ENCODE measurements around the gene ASMT.
A peak's percentile ranks its signal among the peaks of the same experiment; 100 is the strongest.
"Not testable (repeated sequence)": the region's sequence is repeated elsewhere in the genome, so short reads cannot be mapped to it uniquely, and the experiment has no call there.

ASMT gene

DNA sequence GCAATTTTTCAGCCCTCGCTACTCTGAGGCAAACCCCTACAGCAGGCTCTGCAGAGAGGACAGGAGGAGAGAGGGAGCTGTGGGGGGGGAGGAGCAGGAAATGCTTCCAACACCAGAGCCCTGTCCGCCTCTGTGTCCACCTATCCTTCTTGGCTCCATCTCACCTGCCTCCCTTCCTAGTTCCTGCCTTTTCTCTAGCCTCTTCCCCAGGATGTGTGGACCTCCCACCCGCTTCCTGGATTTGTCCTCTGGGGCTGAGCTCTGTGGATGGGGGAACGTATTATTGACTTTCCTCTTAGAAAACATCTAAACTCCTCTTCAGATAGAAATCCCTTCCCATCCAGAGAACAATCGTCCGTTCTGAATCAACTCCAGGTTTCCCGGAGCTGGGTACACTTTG lies 14.4 kb downstream of the ASMT start:
- no peaks in the 10 kb centered on the region for H3K9me3 Mint-ChIP-seq
- H3K27ac Mint-ChIP-seq (ENCODE audit: low read depth): no peak overlapping the region
- no peaks in the 10 kb centered on the region for H3K27me3 Mint-ChIP-seq

DNA sequence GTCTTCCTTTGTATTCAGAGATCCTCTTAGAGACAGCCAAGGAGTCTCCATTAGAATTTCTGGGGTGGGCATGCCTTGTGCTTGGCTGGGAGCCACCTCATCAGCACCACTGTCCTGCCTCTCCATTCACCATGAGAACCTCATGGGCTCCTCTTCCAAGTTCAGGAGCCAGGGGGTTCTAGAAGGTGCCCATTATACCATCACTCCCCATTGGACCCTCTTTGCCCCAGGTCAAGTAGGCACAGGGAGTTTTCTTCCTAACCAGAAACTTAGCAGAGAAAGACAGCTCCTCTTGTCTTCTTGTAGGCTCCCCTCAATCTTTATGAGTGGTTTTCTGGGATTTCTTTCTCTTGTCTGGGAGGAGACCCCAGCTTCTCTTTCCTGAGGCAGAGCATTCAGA lies 31.1 kb downstream of the ASMT start:
- H3K4me3 Mint-ChIP-seq: no peak overlapping the region
- no peak overlapping the region for H3K27ac Mint-ChIP-seq (ENCODE audit: low read depth)
- H3K27me3 Mint-ChIP-seq: peaks cover 53% of the 10 kb centered on the region
- H3K4me1 Mint-ChIP-seq: peaks cover 5% of the 10 kb centered on the region
- peaks cover 5% of the 10 kb centered on the region for H3K36me3 Mint-ChIP-seq (ENCODE audit: insufficient read depth)
- ATAC-seq (replicated peaks; ENCODE audit: extremely low read depth, poor library complexity, severe bottlenecking): no peak
- DNase-seq (ENCODE audit: low spot score in 2 of 2): no peak
- peaks cover 4% of the 10 kb centered on the region for H3K9me3 Mint-ChIP-seq

More for the DNA sequence above, 14.4 kb downstream of the ASMT start:
- Mint-ChIP-seq H3K36me3 (ENCODE audit: insufficient read depth) (no peaks in the 10 kb centered on the region), H3K4me1 (no peaks in the 10 kb centered on the region), H3K4me3 (no peak overlapping the region)
- no peak for ATAC-seq (replicated peaks; ENCODE audit: extremely low read depth, poor library complexity, severe bottlenecking)
- no peak for DNase-seq (ENCODE audit: low spot score in 2 of 2)

DNA sequence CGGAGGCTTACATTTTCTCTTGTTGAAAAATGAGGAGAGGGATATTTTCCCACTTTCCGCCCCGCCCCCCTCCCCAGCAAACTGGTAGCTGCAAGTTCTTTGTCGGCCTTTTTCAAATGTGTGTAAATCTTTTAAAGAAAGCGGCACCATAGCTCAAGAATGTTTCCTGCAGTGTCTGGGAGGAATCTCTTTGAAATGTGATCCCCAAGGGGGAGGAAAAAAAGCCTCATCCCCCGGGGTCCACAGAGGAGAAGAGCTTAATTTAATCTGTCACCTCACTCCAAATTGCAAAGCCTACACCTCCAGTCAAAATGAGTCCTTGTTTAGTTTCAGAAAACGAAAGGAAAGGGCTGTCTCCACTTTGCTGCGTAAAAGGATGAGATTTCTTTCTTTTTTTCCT lies 34.8 kb downstream of the ASMT start:
- Mint-ChIP-seq H3K27ac (ENCODE audit: low read depth) (no peak overlapping the region), H3K9me3 (peaks cover 4% of the 10 kb centered on the region), H3K27me3 (peaks cover 31% of the 10 kb centered on the region), H3K4me1 (peaks cover 10% of the 10 kb centered on the region), H3K4me3 (no peak overlapping the region), H3K36me3 (ENCODE audit: insufficient read depth) (peaks cover 2% of the 10 kb centered on the region)
- DNase-seq (ENCODE audit: low spot score in 2 of 2): no peak
- no peak for ATAC-seq (replicated peaks; ENCODE audit: extremely low read depth, poor library complexity, severe bottlenecking)

DNA sequence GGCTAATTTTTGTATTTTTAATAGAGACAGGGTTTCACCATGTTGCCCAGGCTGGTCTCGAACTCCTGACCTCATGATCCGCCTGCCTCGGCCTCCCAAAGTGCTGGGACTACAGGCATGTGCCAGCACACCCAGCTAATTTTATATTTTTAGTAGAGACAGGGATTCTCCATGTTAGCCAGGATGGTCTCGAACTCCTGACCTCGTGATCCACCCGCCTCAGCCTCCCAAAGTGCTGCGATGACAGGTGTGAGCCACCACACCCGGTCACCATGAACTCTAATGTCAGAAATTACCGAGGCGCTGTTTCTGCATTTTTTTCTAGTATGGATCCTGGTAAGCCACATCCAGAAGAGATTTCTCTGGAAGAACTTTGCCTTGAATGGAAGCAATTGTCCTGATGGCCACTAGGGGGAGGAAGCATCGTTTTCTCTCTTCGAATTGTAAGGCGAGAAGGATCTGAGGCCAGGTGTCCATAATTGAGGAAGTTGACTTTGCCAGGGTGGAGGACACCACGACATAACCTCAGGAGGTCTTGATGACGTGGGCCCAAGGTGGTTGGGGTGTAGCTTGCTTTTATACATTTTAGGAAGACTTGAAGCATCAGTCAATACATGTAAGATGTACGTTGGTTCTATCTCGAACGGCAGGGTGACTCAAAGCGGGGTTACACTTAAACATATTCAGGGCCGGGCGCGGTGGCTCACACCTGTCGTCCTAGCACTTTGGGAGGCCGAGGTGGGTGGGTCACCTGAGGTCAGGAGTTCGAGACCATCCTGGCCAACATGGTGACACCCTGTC lies 37.4 kb downstream of the ASMT start:
- H3K4me3 Mint-ChIP-seq: peak overlapping the region; percentile 9
- H3K36me3 Mint-ChIP-seq (ENCODE audit: insufficient read depth); ATAC-seq (replicated peaks; ENCODE audit: extremely low read depth, poor library complexity, severe bottlenecking); H3K27ac Mint-ChIP-seq (ENCODE audit: low read depth); H3K9me3 Mint-ChIP-seq: not testable (repeated sequence)
- DNase-seq (ENCODE audit: low spot score in 2 of 2): peak; percentile 15 to 31
- peaks cover 15% of the 10 kb centered on the region for H3K27me3 Mint-ChIP-seq
- peaks cover 18% of the 10 kb centered on the region for H3K4me1 Mint-ChIP-seq

DNA sequence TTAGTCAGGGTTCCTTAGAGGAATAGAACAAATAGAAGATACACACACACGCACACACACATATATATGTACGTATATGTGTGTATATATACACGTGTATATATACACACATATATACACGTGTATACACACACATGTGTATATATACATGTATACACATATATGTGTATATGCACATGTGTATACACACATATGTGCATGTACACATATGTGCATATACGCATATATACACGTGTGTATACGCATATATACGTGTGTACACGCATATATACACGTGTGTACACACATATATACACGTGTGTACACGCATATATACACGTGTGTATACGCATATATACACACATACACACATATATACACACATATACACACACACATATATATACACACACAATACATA lies 41.5 kb downstream of the ASMT start:
- DNase-seq (ENCODE audit: low spot score in 2 of 2): no peak
- no peaks in the 10 kb centered on the region for H3K27me3 Mint-ChIP-seq
- no peaks in the 10 kb centered on the region for H3K9me3 Mint-ChIP-seq
- peaks cover 43% of the 10 kb centered on the region for H3K4me1 Mint-ChIP-seq
- H3K27ac Mint-ChIP-seq (ENCODE audit: low read depth): peak overlapping the region; percentile 97
- no peak for ATAC-seq (replicated peaks; ENCODE audit: extremely low read depth, poor library complexity, severe bottlenecking)
- peaks cover 25% of the 10 kb centered on the region for H3K36me3 Mint-ChIP-seq (ENCODE audit: insufficient read depth)
- H3K4me3 Mint-ChIP-seq: peak overlapping the region; percentile 77

DNA sequence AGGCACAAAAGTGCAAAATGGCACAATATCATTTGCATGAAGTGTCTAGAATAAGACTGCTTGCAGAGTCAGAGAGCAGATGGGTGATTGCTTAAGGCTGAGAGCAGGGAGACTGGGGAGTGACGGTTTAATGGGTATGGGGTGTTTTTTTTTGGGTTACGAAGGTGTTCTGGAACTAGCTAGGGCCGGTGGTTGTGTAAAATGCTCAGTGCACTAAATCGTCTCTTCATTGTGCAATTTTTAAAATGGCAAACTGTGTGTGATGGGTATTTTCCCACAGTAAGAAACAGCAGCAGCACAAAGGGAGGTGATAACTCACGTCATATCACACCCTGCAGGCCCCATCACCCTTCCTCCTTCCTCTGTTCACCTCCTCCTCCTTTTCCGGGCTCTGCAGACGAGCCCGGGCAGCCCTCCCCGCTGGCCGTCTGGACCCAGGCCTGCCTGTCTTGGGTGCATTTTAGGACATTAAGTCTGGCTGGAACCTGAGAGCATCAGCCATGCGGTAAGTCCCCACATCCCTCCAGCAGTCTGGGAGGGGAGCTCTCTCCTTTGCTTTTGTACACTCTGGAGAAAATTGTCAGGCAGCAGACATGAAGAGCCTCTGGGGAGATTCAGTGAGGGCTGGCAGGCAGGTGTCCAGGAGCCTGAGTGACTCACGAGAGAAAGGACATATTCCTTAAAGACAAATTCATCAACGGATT lies 42.7 kb downstream of the ASMT start:
- DNase-seq (ENCODE audit: low spot score in 2 of 2): peak; percentile 42 to 80
- Mint-ChIP-seq H3K4me3 (peak overlapping the region; percentile 77), H3K9me3 (no peaks in the 10 kb centered on the region), H3K27ac (ENCODE audit: low read depth) (peak overlapping the region; percentile 97), H3K27me3 (no peaks in the 10 kb centered on the region), H3K4me1 (peaks cover 42% of the 10 kb centered on the region), H3K36me3 (ENCODE audit: insufficient read depth) (peaks cover 33% of the 10 kb centered on the region)
- ATAC-seq (replicated peaks; ENCODE audit: extremely low read depth, poor library complexity, severe bottlenecking): peak; percentile 61

DNA sequence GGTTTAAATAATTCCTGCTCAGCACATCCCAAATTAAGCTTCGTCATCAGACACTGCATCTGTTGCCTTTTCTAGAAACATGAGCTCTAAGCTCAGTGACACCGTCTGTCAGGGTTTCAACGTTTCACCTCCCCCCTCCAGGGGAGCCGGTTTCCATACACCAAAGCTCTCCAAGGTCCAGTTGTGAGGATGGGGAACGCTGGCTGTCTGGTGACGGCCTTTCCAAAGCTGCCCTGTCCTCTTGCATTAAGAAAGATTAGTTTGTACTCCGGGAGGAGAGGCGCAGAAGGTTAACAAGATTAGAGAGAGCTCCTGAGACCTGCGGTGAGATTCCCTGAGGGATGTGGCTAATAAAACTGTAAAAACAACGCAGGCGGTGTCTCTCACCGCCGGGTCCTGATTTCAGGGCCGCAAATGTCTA lies 43.2 kb downstream of the ASMT start:
- DNase-seq (ENCODE audit: low spot score in 2 of 2) (peak in 1 of 2 donors; percentile 48), ATAC-seq (replicated peaks; ENCODE audit: extremely low read depth, poor library complexity, severe bottlenecking) (peak; percentile 4)
- Mint-ChIP-seq H3K4me3 (peak overlapping the region; percentile 77), H3K4me1 (peaks cover 44% of the 10 kb centered on the region), H3K27me3 (no peaks in the 10 kb centered on the region), H3K36me3 (ENCODE audit: insufficient read depth) (peaks cover 33% of the 10 kb centered on the region), H3K9me3 (no peaks in the 10 kb centered on the region), H3K27ac (ENCODE audit: low read depth) (peak overlapping the region; percentile 97)

DNA sequence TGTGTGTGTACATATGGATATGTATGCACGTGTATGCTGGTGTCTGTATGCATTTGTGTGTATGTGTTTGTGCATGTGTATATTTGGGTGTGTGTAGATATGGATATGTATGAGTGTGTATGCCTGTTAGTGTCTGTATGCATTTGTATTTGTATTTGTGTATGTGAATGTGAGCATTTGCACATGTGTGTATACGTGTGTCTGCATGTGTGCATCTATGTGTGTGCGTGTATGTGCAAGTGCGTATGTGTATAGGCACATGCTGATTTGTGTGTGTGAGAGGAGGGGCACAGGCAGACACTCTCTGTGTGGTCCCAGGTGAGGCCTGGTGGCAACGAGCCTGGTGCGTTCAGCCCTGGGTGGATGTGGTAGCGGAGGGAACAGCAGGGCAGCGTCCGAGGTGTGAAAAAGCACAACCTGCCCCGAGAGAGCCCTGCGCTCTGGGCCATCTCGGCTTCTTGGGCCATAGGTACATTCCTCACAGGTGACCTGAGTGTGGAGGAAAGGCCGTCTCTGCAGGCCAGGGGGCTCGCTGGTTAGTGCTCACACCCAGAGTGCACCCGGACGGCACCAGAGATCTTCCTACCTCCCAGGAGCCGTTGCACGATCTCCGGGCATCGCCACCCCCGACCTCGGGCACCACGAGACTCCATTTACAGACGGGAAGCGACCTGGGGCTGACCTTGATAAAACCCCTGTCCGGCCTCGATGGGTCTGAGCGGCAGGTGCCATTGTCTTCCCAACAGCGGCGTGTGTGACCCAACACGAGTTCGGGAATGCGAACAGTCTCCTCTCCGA lies 45.0 kb downstream of the ASMT start:
- DNase-seq (ENCODE audit: low spot score in 2 of 2) (no peak), ATAC-seq (replicated peaks; ENCODE audit: extremely low read depth, poor library complexity, severe bottlenecking) (no peak)
- Mint-ChIP-seq H3K4me3 (peak overlapping the region; percentile 77), H3K36me3 (ENCODE audit: insufficient read depth) (peaks cover 36% of the 10 kb centered on the region), H3K27me3 (no peaks in the 10 kb centered on the region), H3K27ac (ENCODE audit: low read depth) (peak overlapping the region; percentile 97), H3K4me1 (peaks cover 49% of the 10 kb centered on the region), H3K9me3 (no peaks in the 10 kb centered on the region)

DNA sequence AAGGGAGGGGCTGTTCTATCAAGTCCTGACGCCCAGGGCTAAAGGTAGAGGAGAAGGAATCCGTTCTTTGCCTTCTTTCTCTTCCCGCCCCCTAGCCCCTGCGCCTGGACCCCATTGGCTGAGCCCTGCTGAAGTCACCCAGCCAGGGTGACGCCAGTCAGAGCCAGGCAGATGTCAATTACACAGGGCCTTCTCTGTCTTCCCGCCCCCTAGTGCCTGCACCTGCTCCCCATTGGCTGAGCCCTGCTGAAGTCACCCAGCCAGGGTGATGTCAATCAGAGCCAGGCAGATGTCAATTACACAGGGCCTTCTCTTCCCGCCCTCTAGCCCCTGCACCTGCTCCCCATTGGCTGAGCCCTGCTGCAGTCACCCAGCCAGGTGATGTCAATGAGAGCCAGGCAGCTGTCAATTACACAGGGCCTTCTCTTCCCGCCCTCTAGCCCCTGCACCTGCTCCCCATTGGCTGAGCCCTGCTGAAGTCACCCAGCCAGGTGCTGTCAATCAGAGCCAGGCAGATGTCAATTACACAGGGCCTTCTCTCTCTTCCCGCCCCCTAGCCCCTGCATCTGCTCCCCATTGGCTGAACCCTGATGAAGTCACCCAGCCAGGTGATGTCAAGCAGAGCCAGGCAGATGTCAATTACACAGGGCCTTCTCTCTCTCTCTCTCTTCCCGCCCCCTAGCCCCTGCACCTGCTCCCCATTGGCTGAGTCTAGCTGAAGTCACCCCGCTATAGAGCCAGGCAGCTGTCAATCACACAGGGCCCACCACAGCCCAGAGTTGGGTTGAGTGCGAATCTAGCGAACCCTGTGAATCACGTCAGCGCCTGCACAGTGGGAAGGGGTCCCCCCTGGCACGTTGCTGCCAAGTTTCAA lies 46.4 kb downstream of the ASMT start:
- Mint-ChIP-seq H3K9me3 (no peaks in the 10 kb centered on the region), H3K36me3 (ENCODE audit: insufficient read depth) (peaks cover 38% of the 10 kb centered on the region), H3K27me3 (no peaks in the 10 kb centered on the region), H3K27ac (ENCODE audit: low read depth) (peak overlapping the region; percentile 87), H3K4me1 (peaks cover 52% of the 10 kb centered on the region), H3K4me3 (peak overlapping the region; percentile 68)
- ATAC-seq (replicated peaks; ENCODE audit: extremely low read depth, poor library complexity, severe bottlenecking): peak; percentile 70
- peak; percentile 84 to 95 for DNase-seq (ENCODE audit: low spot score in 2 of 2)

DNA sequence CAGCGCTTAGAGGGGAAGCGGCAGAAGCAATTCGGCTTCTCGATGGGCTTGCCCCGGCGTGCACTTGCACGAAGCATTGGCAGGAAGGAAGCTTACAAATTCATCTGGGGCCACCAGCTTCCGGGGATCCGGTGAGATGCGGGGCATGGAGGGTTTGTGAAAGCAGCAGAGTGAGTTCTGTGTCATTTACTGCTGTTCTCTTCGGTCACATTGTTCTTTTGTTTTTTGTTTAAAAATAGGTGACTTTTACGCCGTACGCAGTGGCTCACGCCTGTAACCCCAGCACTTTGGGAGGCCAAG lies 47.0 kb downstream of the ASMT start:
- peak overlapping the region; percentile 87 for H3K27ac Mint-ChIP-seq (ENCODE audit: low read depth)
- peaks cover 58% of the 10 kb centered on the region for H3K4me1 Mint-ChIP-seq
- no peak for DNase-seq (ENCODE audit: low spot score in 2 of 2)
- no peak for ATAC-seq (replicated peaks; ENCODE audit: extremely low read depth, poor library complexity, severe bottlenecking)
- peaks cover 40% of the 10 kb centered on the region for H3K36me3 Mint-ChIP-seq (ENCODE audit: insufficient read depth)
- H3K4me3 Mint-ChIP-seq: peak overlapping the region; percentile 68
- no peaks in the 10 kb centered on the region for H3K27me3 Mint-ChIP-seq
- no peaks in the 10 kb centered on the region for H3K9me3 Mint-ChIP-seq

DNA sequence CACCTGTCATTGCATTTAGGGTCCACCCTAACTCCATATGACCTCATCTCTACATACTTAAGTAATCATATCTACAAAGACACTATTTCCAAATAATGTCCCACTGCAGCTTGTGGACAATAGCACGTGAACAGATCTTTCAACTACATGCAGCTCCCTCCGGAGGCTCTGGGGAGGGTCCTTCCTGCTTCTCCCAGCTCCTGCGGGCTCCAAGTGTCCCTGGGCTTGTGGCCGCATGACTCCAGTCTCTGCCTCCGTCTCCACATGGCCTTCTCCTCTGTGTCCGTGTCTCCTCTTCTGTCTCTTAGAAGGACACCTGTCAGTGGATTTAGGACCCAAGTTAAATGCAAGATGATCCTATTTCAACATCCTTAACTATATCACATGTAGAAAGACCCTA lies 52.7 kb downstream of the ASMT start:
- no peak overlapping the region for H3K4me3 Mint-ChIP-seq
- H3K36me3 Mint-ChIP-seq (ENCODE audit: insufficient read depth): peaks cover 18% of the 10 kb centered on the region
- H3K27me3 Mint-ChIP-seq: no peaks in the 10 kb centered on the region
- H3K9me3 Mint-ChIP-seq: no peaks in the 10 kb centered on the region
- DNase-seq (ENCODE audit: low spot score in 2 of 2) (no peak), ATAC-seq (replicated peaks; ENCODE audit: extremely low read depth, poor library complexity, severe bottlenecking) (no peak)
- peaks cover 46% of the 10 kb centered on the region for H3K4me1 Mint-ChIP-seq
- no peak overlapping the region for H3K27ac Mint-ChIP-seq (ENCODE audit: low read depth)

DNA sequence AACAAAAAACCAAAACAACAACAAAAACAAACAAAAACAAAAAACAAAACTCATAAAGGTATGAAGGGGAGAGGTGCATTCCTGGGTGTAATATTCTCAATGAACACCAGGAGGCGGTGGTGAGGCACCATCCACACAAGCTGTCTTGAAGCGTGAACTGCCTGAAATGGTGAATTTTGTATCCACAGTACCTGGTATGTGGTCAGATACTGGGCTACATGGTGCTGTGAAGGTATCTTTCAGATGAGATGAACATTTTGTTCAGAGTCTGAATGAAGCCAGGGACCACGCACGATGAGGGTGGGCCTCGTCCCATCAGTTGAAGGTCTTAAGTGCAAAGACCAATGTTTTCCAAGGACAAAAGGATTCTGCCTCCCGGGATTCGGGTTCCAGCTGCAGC lies 58.5 kb downstream of the ASMT start:
- Mint-ChIP-seq H3K27me3 (no peaks in the 10 kb centered on the region), H3K27ac (ENCODE audit: low read depth) (no peak overlapping the region), H3K4me1 (peaks cover 18% of the 10 kb centered on the region), H3K36me3 (ENCODE audit: insufficient read depth) (peaks cover 9% of the 10 kb centered on the region), H3K9me3 (no peaks in the 10 kb centered on the region), H3K4me3 (no peak overlapping the region)
- DNase-seq (ENCODE audit: low spot score in 2 of 2) (peak in 1 of 2 donors; percentile 27), ATAC-seq (replicated peaks; ENCODE audit: extremely low read depth, poor library complexity, severe bottlenecking) (peak; percentile 40)

All from central memory CD8-positive, alpha-beta T cell (primary cell).